HL-60/S4 treated with retinoic acid at 250 ng/mL for 4 days and 3 days (cell line): ENCODE data around the gene RBMS2.
"Not testable (repeated sequence)": the region's sequence is repeated elsewhere in the genome, so short reads cannot be mapped to it uniquely, and the experiment has no call there.

Source experiments
- in situ Hi-C: fragments of 300-500 bp; cut with MboI; formaldehyde crosslinking; loops from 2 replicates; pipeline ENCODE4 v1.7.0; 2022; ENCODE audit warnings: low sequenced_read_pairs

Gene RBMS2, protein sequence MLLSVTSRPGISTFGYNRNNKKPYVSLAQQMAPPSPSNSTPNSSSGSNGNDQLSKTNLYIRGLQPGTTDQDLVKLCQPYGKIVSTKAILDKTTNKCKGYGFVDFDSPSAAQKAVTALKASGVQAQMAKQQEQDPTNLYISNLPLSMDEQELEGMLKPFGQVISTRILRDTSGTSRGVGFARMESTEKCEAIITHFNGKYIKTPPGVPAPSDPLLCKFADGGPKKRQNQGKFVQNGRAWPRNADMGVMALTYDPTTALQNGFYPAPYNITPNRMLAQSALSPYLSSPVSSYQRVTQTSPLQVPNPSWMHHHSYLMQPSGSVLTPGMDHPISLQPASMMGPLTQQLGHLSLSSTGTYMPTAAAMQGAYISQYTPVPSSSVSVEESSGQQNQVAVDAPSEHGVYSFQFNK

DNA sequence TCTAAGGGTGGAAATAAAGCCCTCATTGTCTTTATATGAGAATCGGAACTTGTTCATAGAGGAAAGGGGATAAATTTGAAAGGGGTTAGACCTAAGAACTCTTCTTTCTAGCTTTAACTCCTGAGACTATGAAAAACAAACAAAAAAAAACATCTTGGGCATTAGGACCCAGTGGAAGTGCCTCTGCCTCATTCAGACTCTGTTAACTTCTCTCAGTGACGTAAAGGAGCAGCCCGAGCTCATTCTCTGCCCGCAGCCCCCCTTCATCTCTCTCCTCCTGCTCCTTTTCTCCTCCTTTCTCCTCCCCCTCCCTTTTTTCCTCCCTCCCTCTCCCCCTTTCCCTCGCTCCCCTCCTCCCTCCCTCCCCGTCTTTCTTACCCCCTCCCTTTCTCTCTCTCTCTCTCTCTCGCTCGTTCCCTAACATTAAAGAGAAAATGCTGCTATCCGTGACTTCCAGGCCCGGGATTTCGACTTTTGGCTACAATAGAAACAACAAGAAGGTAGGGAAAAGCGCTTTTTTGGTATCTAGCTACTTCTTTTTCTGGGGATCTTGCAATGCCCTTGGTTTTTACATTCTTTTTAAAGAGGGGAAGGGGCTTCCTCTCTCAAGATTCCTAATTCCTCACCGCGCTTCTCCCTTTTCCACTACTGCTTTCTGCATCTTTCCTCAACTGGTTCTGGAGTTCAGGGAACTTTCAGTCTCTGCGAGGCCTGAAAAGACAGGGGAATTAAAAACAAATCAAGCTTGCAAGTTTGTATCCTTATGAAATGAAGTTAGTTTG is at the start of gene RBMS2:
TSS of gene RBMS2 (plus strand) at position 231 of the 782 bp plus-strand sequence. CDS start at position 435, 204 bp downstream.
- in situ Hi-C loops: no loop called here

DNA sequence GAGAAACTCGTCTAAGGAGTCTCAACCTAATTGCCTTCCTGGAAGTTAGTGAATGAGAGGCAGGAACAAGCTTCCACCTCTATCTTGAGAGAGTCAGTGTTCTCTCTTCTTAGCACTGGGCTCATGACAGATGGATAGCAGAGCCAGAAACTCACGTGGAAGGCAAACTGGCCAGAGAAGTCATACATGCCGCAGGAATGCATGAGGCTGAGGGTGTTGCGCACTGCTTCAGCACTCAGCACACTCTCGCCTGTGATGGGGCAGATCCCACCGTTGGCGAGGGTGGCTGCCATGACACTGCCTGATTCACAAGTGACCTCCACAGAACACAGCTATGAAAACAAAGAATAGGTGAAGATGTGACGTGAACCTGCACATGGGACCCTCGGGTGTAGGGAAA is 47.2 kb upstream of the RBMS2 start:
- in situ Hi-C loops: no loop called here

DNA sequence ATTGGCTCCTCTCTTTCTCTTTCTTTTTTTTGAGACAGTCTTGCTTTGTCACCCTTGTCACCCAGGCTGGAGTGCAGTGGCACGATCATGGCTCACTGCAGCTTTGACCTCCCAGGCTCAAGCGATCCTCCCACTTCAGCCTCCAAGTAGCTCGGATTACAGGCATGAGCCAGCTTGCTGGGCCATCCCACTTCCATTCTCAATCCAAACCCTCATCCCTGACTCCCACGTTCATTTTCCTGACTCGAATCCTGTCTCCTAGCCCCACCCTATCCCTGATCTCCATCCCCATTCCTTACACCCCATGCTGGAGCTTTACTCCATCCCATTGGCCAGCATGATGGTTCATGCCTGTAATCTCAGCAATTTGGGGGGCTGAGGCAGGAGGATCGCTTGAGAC is 45.5 kb upstream of the RBMS2 start:
- in situ Hi-C loops: no loop called here

GRCh38 chr12:56476972-56477432 is 44.6 kb upstream of the RBMS2 start:
- in situ Hi-C loops: no loop called here

DNA sequence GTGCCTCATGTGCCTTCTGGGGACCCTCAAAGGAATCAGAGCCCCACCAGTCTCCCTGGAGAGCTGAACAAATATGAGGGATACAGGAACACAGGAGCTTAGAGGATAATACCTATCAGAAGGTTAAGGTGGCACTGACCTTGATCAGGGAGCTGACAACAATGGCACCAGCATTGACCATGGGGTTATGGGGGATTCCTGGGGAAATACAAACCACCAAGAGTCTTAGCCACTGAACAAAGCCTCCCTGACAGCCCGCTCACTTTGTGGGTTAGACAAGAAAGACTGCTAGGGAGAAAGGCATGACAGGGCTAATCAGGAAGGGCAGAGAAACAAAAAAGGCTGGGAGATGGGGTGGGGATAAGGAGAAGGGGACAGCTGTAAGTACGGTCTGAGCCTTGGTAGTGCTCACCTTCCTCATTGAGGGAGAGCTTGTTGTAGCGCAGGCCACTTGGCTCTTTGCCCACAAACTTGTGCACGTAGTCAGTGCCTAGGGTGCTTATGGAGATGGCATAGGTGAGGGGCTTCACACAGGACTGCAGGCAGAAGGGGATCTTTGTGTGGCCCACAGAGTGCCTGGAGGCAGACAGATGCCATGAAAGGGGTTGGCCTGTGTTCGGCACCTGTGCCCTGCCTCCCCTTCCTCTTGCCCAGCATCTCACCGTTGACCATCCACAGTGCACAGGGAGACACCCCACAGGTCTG is 43.9 kb upstream of the RBMS2 start:
- in situ Hi-C loops: no loop called here

- in situ Hi-C loops: no loop called here
Measured at GRCh38 chr12:56479625-56480024, 42.0 kb upstream of the RBMS2 start.

DNA sequence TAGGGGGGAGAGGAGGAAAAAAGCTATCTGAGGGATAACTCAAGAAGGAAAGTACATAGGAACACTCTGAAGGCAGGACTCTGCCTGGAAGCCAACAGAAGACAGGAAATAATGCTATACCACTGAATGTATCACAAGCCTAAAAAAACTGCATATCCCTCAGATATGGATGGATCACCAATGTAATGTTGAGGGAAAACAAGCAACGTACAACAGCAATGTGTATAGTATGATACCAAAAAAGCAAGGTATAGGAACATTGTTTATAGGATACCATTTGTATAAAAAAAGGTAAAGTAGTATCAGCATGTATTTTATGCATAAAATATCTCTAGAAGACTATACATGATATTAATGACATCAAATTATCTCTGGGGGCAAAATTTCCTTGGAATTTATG is 37.1 kb upstream of the RBMS2 start:
- in situ Hi-C loops: no loop called here

- in situ Hi-C loops: no loop called here
Measured at GRCh38 chr12:56486694-56487093, 34.9 kb upstream of the RBMS2 start.

DNA sequence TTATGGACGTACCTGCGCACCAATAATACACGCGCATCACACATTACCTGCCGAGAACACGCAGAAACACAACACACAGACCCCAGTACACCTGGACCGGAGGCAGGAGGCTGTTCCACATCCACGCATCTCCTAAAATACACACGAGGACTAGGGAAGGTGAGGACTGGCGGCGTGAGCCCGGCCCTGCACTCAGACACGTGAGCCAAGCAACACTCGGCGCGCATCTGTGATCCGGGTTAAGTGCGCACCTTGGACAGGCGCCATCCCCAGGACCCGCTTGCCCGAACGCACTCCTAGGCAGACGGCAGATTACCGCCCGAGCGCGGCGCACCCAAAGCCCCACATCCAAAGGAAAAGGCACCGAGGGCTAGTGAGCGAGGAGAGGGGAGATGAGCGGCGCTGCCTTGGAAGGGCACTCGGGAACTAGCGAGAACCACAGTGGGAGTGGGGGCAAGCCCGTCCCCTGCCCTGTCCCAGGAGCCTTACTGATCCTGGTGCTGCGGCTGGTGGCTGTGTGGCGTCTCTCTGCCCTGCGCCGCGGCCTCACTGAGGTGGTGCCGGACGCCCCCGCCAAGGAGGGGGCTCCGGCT is 34.1 kb upstream of the RBMS2 start:
- in situ Hi-C loops: no loop called here

- in situ Hi-C loops: no loop called here
Measured at GRCh38 chr12:56488041-56488955, 33.3 kb upstream of the RBMS2 start, which contains the start of gene GLS2. TSS of gene GLS2 (minus strand) at chr12:56488161. CDS start at chr12:56488118, 43 bp downstream.

DNA sequence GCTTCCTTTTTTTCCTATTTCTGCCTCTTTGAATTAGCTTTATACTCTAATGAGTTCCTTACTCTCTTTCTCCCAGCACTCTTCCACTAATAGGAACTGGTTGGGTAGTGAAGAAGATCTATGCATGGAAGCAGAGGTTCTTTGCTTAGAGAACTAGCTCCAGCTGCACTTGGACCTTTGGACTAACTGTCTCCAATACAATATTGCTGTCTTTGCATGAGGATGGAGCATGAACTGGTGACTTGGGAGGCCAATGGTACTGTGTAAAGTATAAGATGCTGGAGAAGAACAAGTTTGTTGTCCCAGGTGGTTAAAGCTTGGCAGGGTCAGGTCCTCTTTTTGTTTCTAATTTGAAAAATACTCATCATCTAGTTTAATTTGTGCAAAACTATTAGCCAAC is 31.3 kb upstream of the RBMS2 start:
- in situ Hi-C loops: no loop called here

GRCh38 chr12:56493409-56494105 is 28.1 kb upstream of the RBMS2 start:
- in situ Hi-C loops: not testable (repeated sequence)

GRCh38 chr12:56494106-56494415 is 27.6 kb upstream of the RBMS2 start:
- in situ Hi-C loops: not testable (repeated sequence)

DNA sequence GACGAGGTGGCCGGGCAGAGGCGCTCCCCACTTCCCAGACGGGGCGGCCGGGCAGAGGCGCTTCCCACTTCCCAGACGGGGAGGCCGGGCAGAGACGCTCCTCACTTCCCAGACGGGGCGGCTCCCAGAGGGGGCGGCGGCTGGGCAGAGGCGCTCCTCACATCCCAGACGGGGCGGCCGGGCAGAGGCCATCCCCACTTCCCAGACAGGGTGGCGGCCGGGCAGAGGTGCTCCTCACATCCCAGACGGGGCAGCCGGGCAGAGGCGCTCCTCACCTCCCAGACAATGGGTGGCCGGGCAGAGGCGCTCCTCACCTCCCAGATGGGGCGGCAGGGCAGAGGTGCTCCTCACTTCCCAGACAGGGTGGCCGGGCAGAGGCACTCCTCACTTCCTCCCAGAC is 27.1 kb upstream of the RBMS2 start:
- in situ Hi-C loops: not testable (repeated sequence)

GRCh38 chr12:56496704-56497103 is 24.9 kb upstream of the RBMS2 start:
- in situ Hi-C loops: not testable (repeated sequence)

GRCh38 chr12:56498126-56498902 is 23.3 kb upstream of the RBMS2 start:
- in situ Hi-C loops: not testable (repeated sequence)

DNA sequence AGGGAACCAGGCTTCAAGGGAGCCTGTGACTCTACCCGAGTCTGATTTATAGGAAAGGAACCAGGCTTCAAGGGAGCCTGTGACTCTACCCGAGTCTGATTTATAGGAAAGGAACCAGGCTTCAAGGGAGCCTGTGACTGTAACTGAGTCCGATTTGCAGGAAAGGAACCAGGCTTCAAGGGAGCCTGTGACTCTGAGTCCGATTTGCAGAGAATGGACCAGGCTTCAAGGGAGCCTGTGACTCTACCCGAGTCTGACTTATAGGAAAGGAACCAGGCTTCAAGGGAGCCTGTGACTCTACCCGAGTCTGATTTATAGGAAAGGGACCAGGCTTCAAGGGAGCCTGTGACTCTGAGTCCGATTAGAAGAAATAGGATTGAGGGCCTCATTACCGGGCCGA is 22.2 kb upstream of the RBMS2 start:
- in situ Hi-C loops: not testable (repeated sequence)

DNA sequence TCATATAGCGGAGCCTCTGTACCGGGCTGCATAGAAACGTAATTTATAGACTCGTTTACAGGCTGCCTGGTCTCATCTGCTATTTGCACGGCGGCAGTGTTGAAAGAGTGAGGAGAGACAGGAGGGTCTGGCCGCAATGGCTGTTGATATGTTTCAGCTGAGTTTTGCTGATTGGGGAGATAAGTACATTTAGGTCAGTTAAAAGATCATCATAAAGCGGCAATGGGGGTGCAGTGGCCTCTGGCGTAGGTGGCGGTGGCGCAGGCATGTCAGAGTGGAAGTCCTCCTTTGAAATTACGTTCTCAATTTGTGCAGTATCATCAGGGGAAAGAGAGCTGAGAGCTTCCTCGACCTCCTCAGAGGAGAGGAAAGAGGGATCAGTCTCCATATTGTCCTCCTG is 21.7 kb upstream of the RBMS2 start:
- in situ Hi-C loops: not testable (repeated sequence)

DNA sequence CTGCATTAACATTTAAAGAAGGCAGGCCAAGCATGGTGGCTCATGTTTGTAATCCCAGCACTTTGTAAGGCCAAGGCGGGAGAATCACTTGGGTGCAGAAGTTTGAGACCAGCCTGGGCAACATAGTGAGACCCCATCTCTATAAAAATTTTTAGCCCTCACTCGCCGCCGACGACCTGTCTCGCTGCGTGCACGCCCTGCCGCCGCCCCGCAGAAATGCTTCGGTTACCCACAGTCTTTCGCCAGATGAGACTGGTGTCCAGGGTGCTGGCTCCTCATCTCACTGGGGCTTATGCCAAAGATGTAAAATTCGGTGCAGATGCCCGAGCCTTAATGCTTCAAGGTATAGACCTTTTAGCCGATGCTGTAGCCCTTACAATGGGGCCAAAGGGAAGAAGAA is 10.8 kb upstream of the RBMS2 start:
- in situ Hi-C loops: loop anchor here (10.0 kb wide), 1 partner anchor 64 kb away; no protein-coding TSS in a partner anchor
